ENCODE results near the gene FRMPD4. TPM values are rescaled to one million over a fixed set of nuclear protein-coding genes. Genes with fewer than 3 reads are reported as not detected.

The FRMPD4 gene
- total and polyA plus RNA-seq, 12 donors: under 0.01 to 0.06 (median 0.02) TPM; not detected in 7

GRCh38 chrX:12488771-12489170 is 350.5 kb downstream of the FRMPD4 start:
- no peak for DNase-seq
- H3K4me1 ChIP-seq (replicated peaks in 1 of 2): no peaks in the 10 kb centered on the region
- no peak overlapping the region for H3K4me3 ChIP-seq
- no peaks in the 10 kb centered on the region for H3K9me3 ChIP-seq (replicated peaks in 1 of 3)
- WGBS, 4 donors: 25 to 45% (median 32%) methylated on average over 2 of the region's 2 CpGs
- no peaks in the 10 kb centered on the region for H3K36me3 ChIP-seq (replicated peaks in 1 of 2)
- no peak overlapping the region for H3K27ac ChIP-seq
- intact Hi-C loops (cut with DNase I): no loop called here
- H3K27me3 ChIP-seq: no peaks in the 10 kb centered on the region
- TF ChIP-seq CTCF (IDR thresholded peaks at IDR 0.05) (no peak), POLR2A (IDR thresholded peaks at IDR 0.05) (no peak)

GRCh38 chrX:12489341-12489740 is 351.1 kb downstream of the FRMPD4 start:
- TF ChIP-seq CTCF (IDR thresholded peaks at IDR 0.05) (no peak), POLR2A (IDR thresholded peaks at IDR 0.05) (no peak)
- WGBS, 4 donors: 61 to 87% (median 76%) methylated on average over 3 of the region's 3 CpGs
- intact Hi-C loops (cut with DNase I): no loop called here

GRCh38 chrX:12494400-12495138 is 356.3 kb downstream of the FRMPD4 start:
- no peak for DNase-seq
- intact Hi-C loops (cut with DNase I): no loop called here
- no peak for TF ChIP-seq POLR2A (IDR thresholded peaks at IDR 0.05)
- TF ChIP-seq CTCF (IDR thresholded peaks at IDR 0.05): no peak
- no peaks in the 10 kb centered on the region for H3K9me3 ChIP-seq (replicated peaks in 1 of 3)
- no peaks in the 10 kb centered on the region for H3K36me3 ChIP-seq (replicated peaks in 1 of 2)
- H3K4me3 ChIP-seq: no peak overlapping the region
- H3K27me3 ChIP-seq: peaks cover 8% of the 10 kb centered on the region
- no peaks in the 10 kb centered on the region for H3K4me1 ChIP-seq (replicated peaks in 1 of 2)
- 70 to 76% (median 73%) methylated on average over 11 of the region's 11 CpGs for WGBS, 4 donors
- H3K27ac ChIP-seq: no peak overlapping the region

More at GRCh38 chrX:12489341-12489740, 351.1 kb downstream of the FRMPD4 start:
- DNase-seq: no peak
- H3K27me3 ChIP-seq: no peaks in the 10 kb centered on the region
- no peaks in the 10 kb centered on the region for H3K4me1 ChIP-seq (replicated peaks in 1 of 2)
- no peaks in the 10 kb centered on the region for H3K36me3 ChIP-seq (replicated peaks in 1 of 2)
- H3K27ac ChIP-seq: no peak overlapping the region
- no peaks in the 10 kb centered on the region for H3K9me3 ChIP-seq (replicated peaks in 1 of 3)
- H3K4me3 ChIP-seq: no peak overlapping the region

GRCh38 chrX:12496343-12496742 is 358.1 kb downstream of the FRMPD4 start:
- intact Hi-C loops (cut with DNase I): no loop called here
- H3K9me3 ChIP-seq (replicated peaks in 1 of 3): no peaks in the 10 kb centered on the region
- H3K27me3 ChIP-seq: peaks cover 8% of the 10 kb centered on the region
- H3K4me3 ChIP-seq: no peak overlapping the region
- H3K36me3 ChIP-seq (replicated peaks in 1 of 2): no peaks in the 10 kb centered on the region
- no peak overlapping the region for H3K27ac ChIP-seq
- WGBS, 4 donors: 38 to 65% (median 58%) methylated on average over 3 to 4 of the region's 4 CpGs
- no peak for TF ChIP-seq CTCF (IDR thresholded peaks at IDR 0.05)
- TF ChIP-seq POLR2A (IDR thresholded peaks at IDR 0.05): no peak
- no peaks in the 10 kb centered on the region for H3K4me1 ChIP-seq (replicated peaks in 1 of 2)
- no peak for DNase-seq

All from adrenal gland (tissue), 12 donors.